Activated CD4-positive, alpha-beta T cell treated with anti-CD3 and anti-CD28 coated beads, Interleukin-2, amount 10 ng/mL, durations not matched to agents 24 days and 14 days (primary cell): ENCODE measurements around the gene DIP2C. TPM values are rescaled to one million over a fixed set of nuclear protein-coding genes. Genes with fewer than 3 reads are reported as not detected.
"Not testable (repeated sequence)": the region's sequence is repeated elsewhere in the genome, so short reads cannot be mapped to it uniquely, and the experiment has no call there.

Source experiments
- DNase-seq: peaks from one replicate; pipeline ENCODE4 v3.0.0; 2022
- H3K27ac Mint-ChIP-seq: one replicate; pipeline ENCODE4 v1.8.0; 2022; ENCODE audit warnings: mild to moderate bottlenecking, mixed read lengths
- H3K27me3 Mint-ChIP-seq: one replicate; pipeline ENCODE4 v1.8.0; 2022; ENCODE audit warnings: mixed read lengths
- H3K36me3 Mint-ChIP-seq: one replicate; pipeline ENCODE4 v1.8.0; 2022; ENCODE audit warnings: low read depth, mild to moderate bottlenecking, mixed read lengths
- H3K4me1 Mint-ChIP-seq: one replicate; pipeline ENCODE4 v1.8.0; 2021; ENCODE audit warnings: mixed read lengths
- H3K4me3 Mint-ChIP-seq: one replicate; pipeline ENCODE4 v1.8.0; 2022; ENCODE audit warnings: mild to moderate bottlenecking, moderate library complexity, mixed read lengths
- H3K9me3 Mint-ChIP-seq: one replicate; pipeline ENCODE4 v1.8.0; 2021; ENCODE audit warnings: mixed read lengths
- intact Hi-C: fragments of 100-400 bp; cut with micrococcal nuclease; formaldehyde crosslinking; loops from one replicate; pipeline ENCODE4 v1.15.1; 2023
- total RNA-seq: library from RNA; stranded (reverse); gene quantifications from 2 replicates; pipeline ENCODE4 v1.2.3, GENCODE V29; 2022

Gene DIP2C
- total RNA-seq, 1 donor from 2014 or later = 1.4 TPM

DNA sequence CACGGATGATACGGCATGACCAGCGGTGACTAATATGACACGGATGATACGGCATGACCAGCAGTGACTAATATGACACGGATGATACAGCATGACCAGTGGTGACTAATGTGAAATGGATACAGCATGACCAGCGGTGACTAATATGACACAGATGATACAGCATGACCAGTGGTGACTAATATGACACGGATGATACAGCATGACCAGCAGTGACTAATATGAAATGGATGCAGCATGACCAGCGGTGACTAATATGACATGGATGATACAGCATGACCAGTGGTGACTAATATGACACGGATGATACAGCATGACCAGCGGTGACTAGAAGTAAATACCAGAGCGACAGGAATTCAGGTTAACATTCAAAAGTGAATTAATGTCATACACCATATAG is 264.1 kb downstream of the DIP2C start:
- H3K36me3 Mint-ChIP-seq, H3K4me3 Mint-ChIP-seq, H3K27ac Mint-ChIP-seq, DNase-seq, intact Hi-C loops, H3K4me1 Mint-ChIP-seq, H3K9me3 Mint-ChIP-seq: not testable (repeated sequence)
- H3K27me3 Mint-ChIP-seq = peaks cover 12% of the 10 kb centered on the region

DNA sequence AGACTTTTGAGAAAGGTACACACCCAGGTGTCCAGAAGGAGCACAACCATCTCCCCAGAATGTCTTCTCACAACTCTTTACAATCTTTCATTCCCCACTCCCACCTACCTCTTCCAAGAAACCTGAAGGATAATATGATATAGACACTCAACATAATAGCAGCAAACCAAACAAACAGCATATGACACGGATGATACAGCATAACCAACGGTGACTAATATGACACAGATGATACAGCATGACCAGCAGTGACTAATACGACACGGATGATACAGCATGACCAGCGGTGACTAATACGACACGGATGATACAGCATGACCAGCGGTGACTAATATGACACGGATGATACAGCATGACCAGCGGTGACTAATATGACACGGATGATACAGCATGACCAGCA is 264.7 kb downstream of the DIP2C start:
- intact Hi-C loops, H3K4me1 Mint-ChIP-seq, DNase-seq, H3K9me3 Mint-ChIP-seq, H3K27ac Mint-ChIP-seq, H3K4me3 Mint-ChIP-seq, H3K36me3 Mint-ChIP-seq: not testable (repeated sequence)
- H3K27me3 Mint-ChIP-seq = peaks cover 12% of the 10 kb centered on the region

DNA sequence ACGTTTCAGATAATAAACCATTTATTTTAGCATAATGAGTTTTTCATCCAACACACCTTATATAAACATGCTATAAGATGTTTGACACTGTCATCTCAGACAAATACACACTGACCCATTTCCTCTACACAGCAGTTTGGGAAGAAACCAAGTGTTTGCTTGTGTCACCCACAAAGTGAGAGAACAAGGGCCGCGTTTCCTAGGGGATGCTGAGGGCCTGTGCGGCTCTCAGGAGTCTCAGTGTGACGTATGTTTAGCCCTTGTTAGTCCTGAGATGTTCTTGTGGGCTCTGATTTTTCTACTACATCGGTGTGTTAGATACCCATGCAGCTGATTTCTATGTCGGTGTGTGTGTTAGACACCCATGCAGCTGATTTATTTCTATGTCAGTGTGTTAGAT is 266.3 kb downstream of the DIP2C start:
- DNase-seq = no peak
- Mint-ChIP-seq H3K4me3 (no peak overlapping the region), H3K9me3 (no peaks in the 10 kb centered on the region), H3K27ac (no peak overlapping the region), H3K27me3 (peaks cover 9% of the 10 kb centered on the region), H3K36me3 (no peaks in the 10 kb centered on the region), H3K4me1 (no peaks in the 10 kb centered on the region)
- intact Hi-C loops = no loop called here

- H3K27ac Mint-ChIP-seq = no peak overlapping the region
- H3K4me1 Mint-ChIP-seq = no peaks in the 10 kb centered on the region
- peaks cover 9% of the 10 kb centered on the region for H3K27me3 Mint-ChIP-seq
- no peak overlapping the region for H3K4me3 Mint-ChIP-seq
- intact Hi-C loops = no loop called here
- DNase-seq = no peak
- no peaks in the 10 kb centered on the region for H3K36me3 Mint-ChIP-seq
- no peaks in the 10 kb centered on the region for H3K9me3 Mint-ChIP-seq
Observed at GRCh38 chr10:422675-423074, 266.8 kb downstream of the DIP2C start.

GRCh38 chr10:422241-422640 is 267.2 kb downstream of the DIP2C start:
- no peaks in the 10 kb centered on the region for H3K9me3 Mint-ChIP-seq
- intact Hi-C loops = no loop called here
- H3K27ac Mint-ChIP-seq = no peak overlapping the region
- peaks cover 8% of the 10 kb centered on the region for H3K27me3 Mint-ChIP-seq
- no peaks in the 10 kb centered on the region for H3K36me3 Mint-ChIP-seq
- H3K4me3 Mint-ChIP-seq = no peak overlapping the region
- DNase-seq = no peak
- no peaks in the 10 kb centered on the region for H3K4me1 Mint-ChIP-seq

DNA sequence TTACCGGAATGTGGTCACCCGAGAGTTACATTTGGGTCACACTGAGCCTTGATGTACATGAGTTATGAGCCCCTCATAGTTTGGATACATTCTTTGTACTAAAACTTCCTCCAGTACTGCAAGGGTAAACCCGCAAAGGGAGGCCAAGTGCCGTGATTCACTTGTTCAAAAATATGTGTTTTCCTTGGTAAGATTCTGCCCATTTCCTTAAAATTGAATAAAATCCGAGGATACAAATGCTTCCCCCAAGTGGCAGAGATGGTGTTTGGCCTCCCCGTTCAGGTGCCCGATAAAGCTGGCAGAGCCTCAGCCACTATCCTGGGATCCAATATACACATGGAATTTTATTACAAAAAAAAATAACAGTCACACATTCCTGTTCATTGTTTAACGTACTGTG is 268.3 kb downstream of the DIP2C start:
- H3K9me3 Mint-ChIP-seq = no peaks in the 10 kb centered on the region
- H3K36me3 Mint-ChIP-seq = no peaks in the 10 kb centered on the region
- intact Hi-C loops = no loop called here
- peaks cover 2% of the 10 kb centered on the region for H3K27me3 Mint-ChIP-seq
- H3K4me3 Mint-ChIP-seq = no peak overlapping the region
- no peaks in the 10 kb centered on the region for H3K4me1 Mint-ChIP-seq
- no peak overlapping the region for H3K27ac Mint-ChIP-seq
- no peak for DNase-seq

GRCh38 chr10:420154-421121 is 269.0 kb downstream of the DIP2C start:
- no peak overlapping the region for H3K27ac Mint-ChIP-seq
- intact Hi-C loops = no loop called here
- H3K4me1 Mint-ChIP-seq = no peaks in the 10 kb centered on the region
- H3K9me3 Mint-ChIP-seq = no peaks in the 10 kb centered on the region
- H3K4me3 Mint-ChIP-seq = no peak overlapping the region
- no peak for DNase-seq
- no peaks in the 10 kb centered on the region for H3K36me3 Mint-ChIP-seq
- no peaks in the 10 kb centered on the region for H3K27me3 Mint-ChIP-seq

DNA sequence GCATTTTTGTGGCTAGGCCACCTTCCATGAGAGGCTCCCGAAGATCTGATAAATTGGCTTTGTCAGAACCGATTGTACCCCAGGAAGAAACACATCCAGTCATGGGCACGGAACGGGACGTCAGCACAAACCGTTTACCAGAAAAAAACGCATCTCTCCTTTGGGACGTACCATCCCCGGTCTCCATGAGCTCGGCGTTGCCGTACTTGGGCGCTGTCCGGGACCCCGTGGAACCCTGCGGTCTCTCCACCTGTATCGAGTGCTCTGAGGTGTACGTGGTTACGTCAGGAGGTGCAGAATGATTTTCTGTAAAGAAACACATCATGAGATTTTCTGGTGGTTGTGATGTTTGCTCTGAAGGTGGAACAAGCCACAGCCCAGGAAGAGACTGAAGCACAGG is 270.6 kb downstream of the DIP2C start:
- Mint-ChIP-seq H3K27me3 (no peaks in the 10 kb centered on the region), H3K9me3 (no peaks in the 10 kb centered on the region), H3K36me3 (no peaks in the 10 kb centered on the region), H3K4me3 (no peak overlapping the region), H3K4me1 (no peaks in the 10 kb centered on the region), H3K27ac (no peak overlapping the region)
- DNase-seq = no peak
- intact Hi-C loops = no loop called here

DNA sequence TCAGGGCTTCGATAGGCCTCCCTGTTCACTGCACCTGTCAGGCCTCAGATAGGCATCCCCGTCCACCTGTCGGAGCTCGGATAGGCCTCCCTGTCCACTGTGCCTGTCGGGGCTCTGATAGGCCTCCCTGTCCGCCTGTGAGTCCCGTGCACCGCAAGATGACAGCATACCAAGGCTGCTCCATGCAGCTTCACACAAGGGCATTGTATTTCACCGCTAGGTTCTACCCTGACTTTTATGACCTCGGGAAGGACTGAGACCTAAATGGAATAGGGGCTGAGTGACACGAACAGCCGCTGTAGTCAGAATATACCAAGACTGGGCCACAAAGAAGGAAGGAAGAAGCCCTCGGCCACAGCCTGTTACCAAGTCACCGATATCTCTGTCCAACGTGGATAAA is 271.2 kb downstream of the DIP2C start:
- intact Hi-C loops = no loop called here
- DNase-seq = no peak
- Mint-ChIP-seq H3K9me3 (no peaks in the 10 kb centered on the region), H3K4me1 (no peaks in the 10 kb centered on the region), H3K27me3 (no peaks in the 10 kb centered on the region), H3K27ac (no peak overlapping the region), H3K4me3 (no peak overlapping the region), H3K36me3 (no peaks in the 10 kb centered on the region)

DNA sequence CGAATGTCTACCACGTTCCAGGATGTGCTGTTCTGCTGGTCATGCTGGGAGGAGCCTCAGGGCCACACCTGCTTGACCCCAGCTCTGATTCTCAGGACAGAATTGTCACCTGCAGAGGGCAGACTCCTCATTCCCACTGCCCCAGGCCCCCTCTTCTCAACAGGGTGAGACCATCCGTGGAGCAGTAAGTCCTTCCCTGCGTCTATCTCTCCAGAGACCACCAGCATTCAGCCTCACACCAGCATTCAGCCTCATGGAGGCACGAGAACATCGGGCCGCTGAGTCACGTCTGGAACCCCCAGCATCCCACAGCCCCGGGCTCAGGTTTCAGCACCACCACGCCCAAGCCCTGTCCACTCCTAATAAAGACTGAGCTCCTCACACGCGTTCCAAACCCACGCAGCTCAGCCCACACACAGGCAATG is 273.4 kb downstream of the DIP2C start:
- Mint-ChIP-seq H3K27ac (no peak overlapping the region), H3K36me3 (no peaks in the 10 kb centered on the region), H3K27me3 (no peaks in the 10 kb centered on the region), H3K4me1 (no peaks in the 10 kb centered on the region), H3K4me3 (no peak overlapping the region), H3K9me3 (no peaks in the 10 kb centered on the region)
- intact Hi-C loops = no loop called here
- DNase-seq = no peak

GRCh38 chr10:413662-414071 is 275.8 kb downstream of the DIP2C start:
- peaks cover 3% of the 10 kb centered on the region for H3K27me3 Mint-ChIP-seq
- H3K36me3 Mint-ChIP-seq = no peaks in the 10 kb centered on the region
- no peaks in the 10 kb centered on the region for H3K9me3 Mint-ChIP-seq
- H3K4me3 Mint-ChIP-seq = no peak overlapping the region
- intact Hi-C loops = no loop called here
- no peak for DNase-seq
- H3K27ac Mint-ChIP-seq = no peak overlapping the region
- no peaks in the 10 kb centered on the region for H3K4me1 Mint-ChIP-seq

DNA sequence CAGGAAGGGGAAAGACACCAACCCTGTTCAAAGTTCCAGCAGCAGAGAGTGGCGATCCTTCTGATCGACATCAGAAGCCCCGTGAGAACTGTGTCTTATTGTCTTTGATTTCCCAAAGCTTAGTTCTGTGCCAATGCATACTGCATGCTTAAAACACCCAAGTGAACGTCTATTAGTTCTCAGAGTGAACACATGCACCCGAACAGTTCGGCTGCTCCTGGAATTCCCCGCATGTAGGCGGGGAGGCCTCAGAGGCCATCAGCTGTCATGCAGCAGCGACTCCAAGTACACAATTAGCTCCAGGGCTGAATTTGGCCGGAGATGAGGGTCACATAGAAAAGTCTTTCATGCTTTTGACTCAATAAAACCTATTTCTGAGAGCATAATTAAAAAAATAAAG is 277.4 kb downstream of the DIP2C start:
- no peak overlapping the region for H3K4me3 Mint-ChIP-seq
- no peak for DNase-seq
- no peak overlapping the region for H3K27ac Mint-ChIP-seq
- peaks cover 3% of the 10 kb centered on the region for H3K27me3 Mint-ChIP-seq
- no peaks in the 10 kb centered on the region for H3K4me1 Mint-ChIP-seq
- intact Hi-C loops = no loop called here
- H3K36me3 Mint-ChIP-seq = no peaks in the 10 kb centered on the region
- H3K9me3 Mint-ChIP-seq = no peaks in the 10 kb centered on the region

DNA sequence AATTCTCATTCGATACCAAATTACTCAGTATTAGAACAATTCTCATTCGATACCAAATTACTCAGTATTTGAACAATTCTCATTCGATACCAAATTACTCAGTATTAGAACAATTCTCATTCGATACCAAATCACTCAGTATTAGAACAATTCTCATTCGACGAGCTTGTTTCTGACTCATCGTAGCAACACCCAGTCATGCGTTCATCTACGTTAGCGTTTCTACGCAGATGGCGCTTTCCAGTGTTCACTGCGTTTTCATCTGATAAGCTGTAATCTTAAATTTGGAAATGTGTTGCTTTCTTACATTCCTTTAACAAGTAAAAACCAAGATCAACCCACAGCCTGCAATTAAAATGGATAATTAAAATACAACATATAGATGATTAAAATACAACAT is 277.9 kb downstream of the DIP2C start:
- no peaks in the 10 kb centered on the region for H3K9me3 Mint-ChIP-seq
- intact Hi-C loops = no loop called here
- H3K4me1 Mint-ChIP-seq = no peaks in the 10 kb centered on the region
- no peak overlapping the region for H3K4me3 Mint-ChIP-seq
- DNase-seq = no peak
- H3K36me3 Mint-ChIP-seq = no peaks in the 10 kb centered on the region
- no peak overlapping the region for H3K27ac Mint-ChIP-seq
- H3K27me3 Mint-ChIP-seq = peaks cover 3% of the 10 kb centered on the region

- Mint-ChIP-seq H3K9me3 (no peaks in the 10 kb centered on the region), H3K27me3 (peaks cover 4% of the 10 kb centered on the region), H3K4me3 (no peak overlapping the region), H3K36me3 (no peaks in the 10 kb centered on the region), H3K4me1 (no peaks in the 10 kb centered on the region), H3K27ac (no peak overlapping the region)
- intact Hi-C loops = no loop called here
- DNase-seq = no peak
Observed at GRCh38 chr10:409408-410040, 279.9 kb downstream of the DIP2C start.
